Limb (tissue), 2 donors: Measurements from ENCODE around the gene OLFM1.
"Not testable (repeated sequence)": the region's sequence is repeated elsewhere in the genome, so short reads cannot be mapped to it uniquely, and the experiment has no call there.

ENCODE experiments used
- DNase-seq, 2 donors: peaks; one replicate each; pipeline ENCODE4 v3.0.0-alpha.2; 2016; ENCODE audit errors: extremely low spot score in 2 of 2

Gene OLFM1

GRCh38 chr9:135056541-135056940, 30.9 kb upstream of the OLFM1 start:
- no peak for DNase-seq

GRCh38 chr9:135060461-135061116, 26.9 kb upstream of the OLFM1 start:
- DNase-seq: peak in 1 of 2 donors; percentile 13

GRCh38 chr9:135061441-135061840, 26.0 kb upstream of the OLFM1 start:
- peak in 1 of 2 donors; percentile 5 for DNase-seq

- DNase-seq: peak in 1 of 2 donors; percentile 9
Measured at GRCh38 chr9:135062254-135062653, 25.2 kb upstream of the OLFM1 start.

- not testable (repeated sequence) for DNase-seq
Measured at GRCh38 chr9:135063466-135063865, 24.0 kb upstream of the OLFM1 start.

GRCh38 chr9:135063888-135064287, 23.6 kb upstream of the OLFM1 start:
- DNase-seq: not testable (repeated sequence)

- DNase-seq: no peak
Measured at GRCh38 chr9:135065151-135065550, 22.3 kb upstream of the OLFM1 start.

DNA sequence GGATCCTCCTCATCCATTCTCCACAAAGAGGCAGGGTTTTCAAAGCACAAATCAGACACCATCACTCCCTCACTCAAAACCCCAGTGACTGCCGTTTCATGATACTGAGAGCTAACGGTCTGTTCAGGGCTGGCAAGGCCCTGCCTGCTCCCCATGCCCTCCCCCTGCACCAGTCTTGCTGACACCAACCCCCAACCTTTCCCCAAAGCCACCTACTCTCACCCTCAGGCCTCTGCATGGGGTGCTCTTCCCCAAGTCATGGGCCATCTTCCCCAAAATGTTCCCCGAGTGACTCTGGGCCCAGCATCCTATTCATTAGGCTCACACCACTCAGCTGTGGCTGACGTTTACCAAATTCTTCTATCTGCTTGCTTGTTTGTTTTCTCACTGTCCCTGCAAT, 21.7 kb upstream of the OLFM1 start:
- DNase-seq: peak in 1 of 2 donors; percentile 4

GRCh38 chr9:135066291-135066690, 21.2 kb upstream of the OLFM1 start:
- no peak for DNase-seq

DNA sequence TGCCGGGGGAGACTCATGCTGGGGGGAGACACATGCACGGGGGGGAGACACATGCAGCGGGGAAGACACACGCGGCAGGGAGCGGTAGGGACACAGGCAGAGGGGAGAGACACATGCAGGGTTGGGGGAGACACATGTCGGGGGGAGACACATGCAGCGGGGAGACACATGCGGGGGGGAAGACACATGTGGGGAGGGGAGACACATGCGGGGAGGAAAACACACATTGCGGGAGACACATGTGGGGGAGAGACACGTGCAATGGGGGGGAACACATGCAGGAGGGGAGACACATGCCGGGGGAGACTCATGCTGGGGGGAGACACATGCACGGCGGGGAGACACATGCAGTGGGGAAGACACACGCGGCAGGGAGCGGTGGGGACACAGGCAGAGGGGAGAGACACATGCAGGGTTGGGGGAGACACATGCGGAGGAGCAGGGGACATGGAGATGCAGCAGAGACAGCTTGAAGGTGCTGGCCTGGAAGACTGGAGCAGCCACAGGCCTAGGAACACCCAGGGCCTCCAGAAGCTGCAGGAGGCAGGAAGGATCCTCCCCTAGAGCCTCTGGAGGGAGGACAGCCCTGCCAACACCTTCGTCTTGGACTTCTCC, 20.3 kb upstream of the OLFM1 start:
- DNase-seq: peak in 1 of 2 donors; percentile 17

GRCh38 chr9:135068776-135069415, 18.6 kb upstream of the OLFM1 start:
- DNase-seq: peak in 1 of 2 donors; percentile 21

DNA sequence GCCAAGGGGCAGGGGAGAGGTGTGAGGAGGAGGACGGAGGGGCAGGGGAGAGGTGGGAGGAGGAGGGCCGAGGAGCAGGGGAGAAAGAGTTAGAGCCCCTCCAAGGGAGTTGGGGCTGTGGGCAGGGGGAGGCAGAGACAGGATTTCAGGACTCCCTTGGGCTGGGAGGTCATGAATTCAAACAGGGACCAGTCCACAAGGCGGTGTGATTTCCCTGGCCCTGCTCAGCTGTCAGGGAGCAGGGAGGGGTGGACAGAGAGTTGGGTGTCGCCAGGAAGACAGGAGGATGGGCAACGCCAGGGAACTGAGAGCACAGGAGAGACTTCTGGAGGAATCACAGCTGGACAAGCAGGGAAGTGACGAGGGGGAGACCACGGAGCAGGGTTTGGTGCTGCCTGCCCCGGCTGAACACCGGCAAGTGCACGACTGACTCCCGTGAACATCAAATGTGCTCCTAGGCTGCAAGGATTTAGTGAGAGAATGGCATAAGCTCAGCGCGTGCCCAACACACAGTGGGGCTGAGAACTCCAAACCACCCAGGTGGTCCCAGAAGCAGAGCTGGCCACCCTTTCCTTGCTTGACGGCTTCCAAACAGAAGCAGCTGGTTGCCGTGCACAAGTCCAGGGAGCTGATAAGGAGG, 17.8 kb upstream of the OLFM1 start:
- DNase-seq: peak in 1 of 2 donors; percentile 29

DNA sequence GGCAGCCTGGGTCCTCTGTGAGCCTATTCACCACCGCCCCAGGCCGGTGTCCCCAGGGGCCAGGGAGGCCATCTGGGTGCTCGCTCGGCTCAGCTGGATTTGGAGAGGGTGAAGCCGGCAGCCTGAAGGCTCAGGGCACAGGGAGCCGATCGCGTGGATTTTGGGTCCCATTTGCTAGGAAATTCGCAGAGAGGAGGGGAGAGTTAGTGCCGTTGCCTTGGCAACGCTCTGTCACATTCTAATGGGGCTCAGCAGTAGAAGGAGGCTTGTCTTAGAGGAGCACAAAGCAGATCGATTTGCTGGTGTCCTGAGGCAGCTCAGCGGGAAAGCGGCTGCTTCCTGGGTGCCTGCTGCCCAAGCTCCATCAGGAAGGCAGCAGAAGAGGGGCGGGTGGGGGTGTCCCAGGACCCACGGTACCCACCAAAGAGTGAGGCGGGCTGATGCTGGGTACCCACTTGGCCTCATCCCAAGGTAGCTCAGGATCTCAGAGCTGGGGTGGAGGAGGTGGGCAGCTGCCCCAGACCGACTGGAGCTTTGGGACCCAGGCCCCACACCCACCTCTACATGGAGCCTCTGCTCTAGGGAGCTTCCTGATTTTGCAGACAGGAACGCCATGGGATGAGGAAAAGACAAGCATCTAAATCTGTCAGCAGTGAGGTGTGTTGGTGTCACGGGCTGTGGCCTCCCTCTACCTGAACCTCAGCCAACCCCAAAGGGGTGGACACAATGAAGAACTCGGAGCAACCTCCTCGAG, 17.1 kb upstream of the OLFM1 start:
- DNase-seq: peak in 1 of 2 donors; percentile 50

DNA sequence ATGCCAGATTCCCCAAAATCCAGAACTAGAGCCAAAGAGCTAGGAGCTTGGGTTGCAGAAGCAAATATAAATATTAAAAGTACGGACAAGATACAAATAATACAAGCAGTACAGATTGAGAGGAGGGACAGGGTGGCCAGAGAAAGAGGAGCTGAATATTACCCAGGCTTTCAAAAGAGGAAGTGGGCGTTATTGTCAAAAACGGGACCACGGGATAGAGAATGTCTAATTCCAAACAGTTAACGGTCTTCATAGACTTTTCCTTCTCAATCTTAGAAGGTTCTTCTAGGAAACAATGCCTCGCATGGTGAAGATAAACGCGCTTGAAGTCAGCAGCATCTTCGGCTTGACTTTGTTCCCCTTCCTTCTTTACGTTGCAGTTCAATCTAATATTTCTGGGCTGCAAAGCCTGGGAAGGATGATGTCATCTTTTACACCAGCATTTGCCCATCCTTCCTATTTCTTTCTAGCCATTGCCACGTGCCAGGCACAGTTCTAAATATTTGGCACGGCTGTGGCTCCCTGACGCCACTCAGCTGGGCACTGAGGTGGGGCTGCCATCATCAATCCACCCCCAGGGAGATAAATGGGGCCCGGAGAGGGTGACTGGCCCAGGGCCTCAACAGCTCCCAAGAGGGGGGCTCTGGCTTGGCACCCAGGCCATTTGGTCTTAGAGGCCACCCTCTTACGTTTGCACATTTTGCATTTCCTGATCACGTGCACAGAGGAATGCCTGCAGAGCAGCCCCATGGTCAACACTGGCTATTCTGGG, 16.3 kb upstream of the OLFM1 start:
- peak in 1 of 2 donors; percentile 10 for DNase-seq

DNA sequence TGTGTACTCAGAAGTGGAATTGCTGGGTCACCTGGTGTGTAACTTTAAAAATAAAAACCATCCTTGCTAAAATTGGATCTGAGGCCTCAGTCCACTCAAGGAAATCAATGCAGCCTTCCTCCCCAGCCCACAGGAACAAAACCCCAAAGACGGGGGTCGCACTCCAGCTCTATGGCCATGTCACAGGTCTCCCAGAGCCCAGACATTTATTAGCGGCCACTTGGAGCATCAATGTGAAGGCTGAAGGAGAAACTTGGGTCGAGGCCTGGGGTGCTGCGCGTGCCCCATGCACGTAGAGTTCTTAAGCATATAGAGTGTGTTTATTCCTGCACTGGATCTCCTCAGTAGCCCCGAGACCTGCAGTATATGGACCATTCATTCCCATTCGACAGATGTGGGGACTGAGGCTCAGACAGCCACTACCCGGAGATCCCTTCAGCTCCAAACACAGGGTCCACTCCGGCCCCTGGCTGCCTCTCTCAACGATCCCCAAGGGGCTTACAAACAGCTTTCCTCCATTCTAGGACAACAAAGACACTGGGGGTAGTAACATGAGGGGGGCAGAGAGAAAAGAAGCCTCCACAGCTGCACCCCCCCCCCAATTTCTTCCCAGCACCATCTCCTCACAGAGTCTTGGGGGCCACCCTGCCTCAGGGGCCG, 14.3 kb upstream of the OLFM1 start:
- DNase-seq: peak in 1 of 2 donors; percentile 11

DNA sequence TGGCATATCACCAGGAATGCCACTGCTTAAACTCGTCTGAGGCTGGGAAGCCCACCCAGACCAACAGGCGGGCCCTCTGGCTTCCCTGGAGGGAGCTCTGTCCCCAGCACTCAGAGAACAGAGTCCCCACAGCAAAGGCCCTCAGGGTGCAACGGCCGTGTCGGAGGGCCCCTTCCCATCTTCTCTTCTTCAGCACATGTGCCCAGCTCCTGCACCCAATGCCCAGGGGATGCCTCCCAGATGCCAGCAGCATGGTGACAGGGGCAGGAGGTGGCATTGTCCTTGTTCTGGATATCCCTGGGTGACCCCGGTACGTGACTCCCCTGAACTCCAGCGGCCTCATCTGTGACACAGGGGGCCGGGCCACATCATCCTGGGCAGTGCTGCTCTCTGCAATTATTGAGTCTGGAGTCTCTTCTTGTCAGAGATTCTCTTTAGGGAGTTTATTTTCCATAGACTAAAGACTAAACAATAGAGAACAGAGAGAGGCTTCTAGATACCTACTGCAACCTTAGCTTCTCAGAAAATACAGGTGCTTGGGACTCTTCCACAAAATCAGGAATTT, 13.6 kb upstream of the OLFM1 start:
- DNase-seq: peak in 1 of 2 donors; percentile 16

- DNase-seq: peak in 1 of 2 donors; percentile 15
Measured at GRCh38 chr9:135074354-135075233, 12.9 kb upstream of the OLFM1 start.

GRCh38 chr9:135075234-135076142, 12.0 kb upstream of the OLFM1 start:
- DNase-seq: peak in 1 of 2 donors; percentile 73
